ENCODE measurements around the gene BRME1.

DNA sequence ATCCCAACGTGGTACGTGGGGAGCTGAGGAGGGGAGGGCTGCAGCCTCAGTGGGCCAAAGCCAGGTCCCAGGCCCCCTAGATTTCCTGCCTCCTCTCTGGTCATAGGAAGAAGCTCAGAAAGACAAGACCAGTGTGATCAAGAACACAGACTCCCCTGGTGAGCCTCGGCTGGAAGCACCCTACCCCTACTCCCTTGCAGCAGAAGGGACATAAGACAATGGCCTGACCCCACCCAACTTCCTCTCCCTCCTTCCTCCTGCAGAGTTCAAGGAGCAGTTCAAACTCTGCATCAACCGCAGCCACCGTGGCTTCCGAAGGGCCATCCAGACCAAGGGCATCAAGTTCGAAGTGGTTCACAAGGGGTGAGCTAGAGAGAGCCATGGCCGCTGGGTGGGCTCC is 20.8 kb upstream of the BRME1 start:
- TF ChIP-seq, protein P1, sequence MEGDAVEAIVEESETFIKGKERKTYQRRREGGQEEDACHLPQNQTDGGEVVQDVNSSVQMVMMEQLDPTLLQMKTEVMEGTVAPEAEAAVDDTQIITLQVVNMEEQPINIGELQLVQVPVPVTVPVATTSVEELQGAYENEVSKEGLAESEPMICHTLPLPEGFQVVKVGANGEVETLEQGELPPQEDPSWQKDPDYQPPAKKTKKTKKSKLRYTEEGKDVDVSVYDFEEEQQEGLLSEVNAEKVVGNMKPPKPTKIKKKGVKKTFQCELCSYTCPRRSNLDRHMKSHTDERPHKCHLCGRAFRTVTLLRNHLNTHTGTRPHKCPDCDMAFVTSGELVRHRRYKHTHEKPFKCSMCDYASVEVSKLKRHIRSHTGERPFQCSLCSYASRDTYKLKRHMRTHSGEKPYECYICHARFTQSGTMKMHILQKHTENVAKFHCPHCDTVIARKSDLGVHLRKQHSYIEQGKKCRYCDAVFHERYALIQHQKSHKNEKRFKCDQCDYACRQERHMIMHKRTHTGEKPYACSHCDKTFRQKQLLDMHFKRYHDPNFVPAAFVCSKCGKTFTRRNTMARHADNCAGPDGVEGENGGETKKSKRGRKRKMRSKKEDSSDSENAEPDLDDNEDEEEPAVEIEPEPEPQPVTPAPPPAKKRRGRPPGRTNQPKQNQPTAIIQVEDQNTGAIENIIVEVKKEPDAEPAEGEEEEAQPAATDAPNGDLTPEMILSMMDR (IDR thresholded peaks at IDR 0.05; ENCODE audit: borderline replicate concordance, extremely low read depth, low read length, poor library complexity, severe bottlenecking): no peak
- no peak for TF ChIP-seq EZH2 (IDR thresholded peaks at IDR 0.05; ENCODE audit: borderline replicate concordance, low read depth, low read length, severe bottlenecking)
